Activated naive CD4-positive, alpha-beta T cell treated with anti-CD3 and anti-CD28 coated beads, Interleukin-2, amount 10 ng/mL, durations not matched to agents 7 days and 5 days (primary cell): Measurements from ENCODE around the gene SEMA6D.

Experiments used
- CTCF ChIA-PET: fragments of 350-600 bp; sonication (Branson Sonifier 250); formaldehyde crosslinking; loops from one replicate; lab custom pipeline; 2021; ENCODE audit warnings: antibody characterized with exemption; lab: Charles Lee
- DNase-seq: peaks from one replicate; pipeline ENCODE4 v3.0.0-alpha.2; 2020
- H3K27ac Mint-ChIP-seq: one replicate; pipeline ENCODE4 v1.8.0; 2021; ENCODE audit warnings: mild to moderate bottlenecking, moderate library complexity, mixed read lengths
- H3K27me3 Mint-ChIP-seq: one replicate; pipeline ENCODE4 v1.8.0; 2021; ENCODE audit warnings: mild to moderate bottlenecking, mixed read lengths
- H3K36me3 Mint-ChIP-seq: one replicate; pipeline ENCODE4 v1.8.0; 2021; ENCODE audit warnings: mixed read lengths
- H3K4me1 Mint-ChIP-seq: one replicate; pipeline ENCODE4 v1.8.0; 2021; ENCODE audit warnings: mixed read lengths
- H3K4me3 Mint-ChIP-seq: one replicate; pipeline ENCODE4 v1.8.0; 2021; ENCODE audit warnings: mild to moderate bottlenecking, moderate library complexity, mixed read lengths
- H3K9me3 Mint-ChIP-seq: one replicate; pipeline ENCODE4 v1.8.0; 2021; ENCODE audit warnings: mixed read lengths

Gene SEMA6D

GRCh38 chr15:47717036-47717612 lies at the start of gene SEMA6D:
Gene SEMA6D, plus strand, starts transcription at chr15:47717505. Its CDS starts 42,294 bp downstream, at chr15:47759799.
- Mint-ChIP-seq H3K27me3 (peaks cover 52% of the 10 kb centered on the region), H3K27ac (no peak within 1 kb of the TSS)

GRCh38 chr15:47669221-47669620 lies 48.1 kb upstream of the SEMA6D start:
- Mint-ChIP-seq H3K36me3 (no peaks in the 10 kb centered on the region), H3K27me3 (no peaks in the 10 kb centered on the region), H3K4me3 (no peak overlapping the region), H3K27ac (no peak overlapping the region), H3K9me3 (no peaks in the 10 kb centered on the region), H3K4me1 (no peaks in the 10 kb centered on the region)
- CTCF ChIA-PET = interaction anchor here (0.7 kb wide), 1 partner anchor 17 kb away, joined by 3 read pairs; no protein-coding TSS in a partner anchor
- no peak for DNase-seq

More at GRCh38 chr15:47717036-47717612, at the start of gene SEMA6D:
- Mint-ChIP-seq H3K9me3 (no peaks in the 10 kb centered on the region), H3K4me3 (no peak within 1 kb of the TSS), H3K4me1 (no peaks in the 10 kb centered on the region), H3K36me3 (peaks cover 1% of the 10 kb centered on the region)
- CTCF ChIA-PET = interaction anchor here (0.7 to 1.5 kb wide), 3 partner anchors 9 to 271 kb away, joined by 3 to 4 read pairs (median 4); no protein-coding TSS in a partner anchor
- no peak for DNase-seq

- CTCF ChIA-PET = no interaction called here
- DNase-seq = no peak
- H3K4me1 Mint-ChIP-seq = no peaks in the 10 kb centered on the region
- no peak overlapping the region for H3K27ac Mint-ChIP-seq
- peaks cover 2% of the 10 kb centered on the region for H3K9me3 Mint-ChIP-seq
- H3K27me3 Mint-ChIP-seq = no peaks in the 10 kb centered on the region
- no peaks in the 10 kb centered on the region for H3K36me3 Mint-ChIP-seq
- no peak overlapping the region for H3K4me3 Mint-ChIP-seq
Measured at GRCh38 chr15:47670365-47670764, 46.9 kb upstream of the SEMA6D start.

GRCh38 chr15:47673232-47673761 lies 44.0 kb upstream of the SEMA6D start:
- no peaks in the 10 kb centered on the region for H3K36me3 Mint-ChIP-seq
- CTCF ChIA-PET = no interaction called here
- H3K4me3 Mint-ChIP-seq = no peak overlapping the region
- H3K27ac Mint-ChIP-seq = no peak overlapping the region
- H3K9me3 Mint-ChIP-seq = peaks cover 2% of the 10 kb centered on the region
- no peaks in the 10 kb centered on the region for H3K27me3 Mint-ChIP-seq
- no peaks in the 10 kb centered on the region for H3K4me1 Mint-ChIP-seq
- DNase-seq = no peak

GRCh38 chr15:47674586-47675232 lies 42.6 kb upstream of the SEMA6D start:
- CTCF ChIA-PET = no interaction called here
- Mint-ChIP-seq H3K4me3 (no peak overlapping the region), H3K27me3 (no peaks in the 10 kb centered on the region), H3K27ac (no peak overlapping the region), H3K4me1 (no peaks in the 10 kb centered on the region), H3K9me3 (peaks cover 2% of the 10 kb centered on the region), H3K36me3 (no peaks in the 10 kb centered on the region)
- DNase-seq = no peak

GRCh38 chr15:47675735-47676134 lies 41.6 kb upstream of the SEMA6D start:
- DNase-seq = no peak
- Mint-ChIP-seq H3K9me3 (peaks cover 2% of the 10 kb centered on the region), H3K27me3 (no peaks in the 10 kb centered on the region), H3K36me3 (no peaks in the 10 kb centered on the region), H3K4me1 (no peaks in the 10 kb centered on the region), H3K27ac (no peak overlapping the region), H3K4me3 (no peak overlapping the region)
- CTCF ChIA-PET = no interaction called here

- H3K4me3 Mint-ChIP-seq = no peak overlapping the region
- no peaks in the 10 kb centered on the region for H3K4me1 Mint-ChIP-seq
Measured at GRCh38 chr15:47678040-47678439, 39.3 kb upstream of the SEMA6D start.

GRCh38 chr15:47682661-47683060 lies 34.6 kb upstream of the SEMA6D start:
- H3K27ac Mint-ChIP-seq = no peak overlapping the region
- DNase-seq = no peak
- H3K36me3 Mint-ChIP-seq = no peaks in the 10 kb centered on the region
- no peaks in the 10 kb centered on the region for H3K27me3 Mint-ChIP-seq
- H3K4me1 Mint-ChIP-seq = no peaks in the 10 kb centered on the region
- H3K9me3 Mint-ChIP-seq = no peaks in the 10 kb centered on the region
- H3K4me3 Mint-ChIP-seq = no peak overlapping the region
- CTCF ChIA-PET = no interaction called here

More at GRCh38 chr15:47678040-47678439, 39.3 kb upstream of the SEMA6D start:
- no peaks in the 10 kb centered on the region for H3K36me3 Mint-ChIP-seq
- H3K9me3 Mint-ChIP-seq = peaks cover 2% of the 10 kb centered on the region
- no peaks in the 10 kb centered on the region for H3K27me3 Mint-ChIP-seq
- no peak for DNase-seq
- CTCF ChIA-PET = interaction anchor here (0.7 kb wide), 1 partner anchor 78 kb away, joined by 4 read pairs; no protein-coding TSS in a partner anchor
- no peak overlapping the region for H3K27ac Mint-ChIP-seq

GRCh38 chr15:47685141-47685870 lies 32.0 kb upstream of the SEMA6D start:
- no peak overlapping the region for H3K27ac Mint-ChIP-seq
- H3K9me3 Mint-ChIP-seq = no peaks in the 10 kb centered on the region
- no peaks in the 10 kb centered on the region for H3K27me3 Mint-ChIP-seq
- DNase-seq = no peak
- H3K4me3 Mint-ChIP-seq = no peak overlapping the region
- no peaks in the 10 kb centered on the region for H3K4me1 Mint-ChIP-seq
- CTCF ChIA-PET = interaction anchor here (0.8 kb wide), 1 partner anchor 8 kb away, joined by 3 read pairs; no protein-coding TSS in a partner anchor
- no peaks in the 10 kb centered on the region for H3K36me3 Mint-ChIP-seq

GRCh38 chr15:47688573-47689086 lies 28.7 kb upstream of the SEMA6D start:
- Mint-ChIP-seq H3K4me1 (no peaks in the 10 kb centered on the region), H3K9me3 (no peaks in the 10 kb centered on the region), H3K27me3 (no peaks in the 10 kb centered on the region), H3K4me3 (no peak overlapping the region), H3K36me3 (no peaks in the 10 kb centered on the region), H3K27ac (no peak overlapping the region)
- DNase-seq = no peak
- CTCF ChIA-PET = no interaction called here

- no peak overlapping the region for H3K27ac Mint-ChIP-seq
- H3K4me3 Mint-ChIP-seq = no peak overlapping the region
- H3K4me1 Mint-ChIP-seq = no peaks in the 10 kb centered on the region
- DNase-seq = no peak
- no peaks in the 10 kb centered on the region for H3K9me3 Mint-ChIP-seq
- no peaks in the 10 kb centered on the region for H3K36me3 Mint-ChIP-seq
- no peaks in the 10 kb centered on the region for H3K27me3 Mint-ChIP-seq
- CTCF ChIA-PET = no interaction called here
Measured at GRCh38 chr15:47689660-47690059, 27.6 kb upstream of the SEMA6D start.

GRCh38 chr15:47691882-47692281 lies 25.4 kb upstream of the SEMA6D start:
- H3K4me3 Mint-ChIP-seq = no peak overlapping the region
- no peaks in the 10 kb centered on the region for H3K36me3 Mint-ChIP-seq
- CTCF ChIA-PET = no interaction called here
- no peak for DNase-seq
- no peaks in the 10 kb centered on the region for H3K27me3 Mint-ChIP-seq
- no peaks in the 10 kb centered on the region for H3K4me1 Mint-ChIP-seq
- no peak overlapping the region for H3K27ac Mint-ChIP-seq
- H3K9me3 Mint-ChIP-seq = no peaks in the 10 kb centered on the region

- H3K27me3 Mint-ChIP-seq = no peaks in the 10 kb centered on the region
- H3K4me3 Mint-ChIP-seq = no peak overlapping the region
- H3K27ac Mint-ChIP-seq = no peak overlapping the region
- no peak for DNase-seq
- H3K9me3 Mint-ChIP-seq = no peaks in the 10 kb centered on the region
- no peaks in the 10 kb centered on the region for H3K4me1 Mint-ChIP-seq
- H3K36me3 Mint-ChIP-seq = no peaks in the 10 kb centered on the region
- CTCF ChIA-PET = no interaction called here
Measured at GRCh38 chr15:47696351-47696750, 21.0 kb upstream of the SEMA6D start.

GRCh38 chr15:47705281-47705997 lies 11.9 kb upstream of the SEMA6D start:
- Mint-ChIP-seq H3K36me3 (no peaks in the 10 kb centered on the region), H3K27me3 (no peaks in the 10 kb centered on the region), H3K9me3 (no peaks in the 10 kb centered on the region), H3K4me3 (no peak overlapping the region), H3K4me1 (no peaks in the 10 kb centered on the region), H3K27ac (no peak overlapping the region)
- CTCF ChIA-PET = no interaction called here
- DNase-seq = no peak
